ENCODE results near the gene ABHD10.

Gene ABHD10

GRCh38 chr3:112042842-112043280, 64.0 kb downstream of the ABHD10 start:
- Histone ChIP-seq H3K4me2 (no peak overlapping the region), H3K4me3 (IDR thresholded peaks at IDR 0.05; ENCODE audit: insufficient read depth, low read depth, low read length) (no peak overlapping the region), H4K20me1 (ENCODE audit: insufficient read depth) (no peaks in the 10 kb centered on the region), H3K79me2 (ENCODE audit: insufficient read depth, low read depth) (no peaks in the 10 kb centered on the region), H3K27me3 (ENCODE audit: insufficient read depth, low read depth) (no peaks in the 10 kb centered on the region), H3K9ac (no peak overlapping the region), H3K27ac (no peak overlapping the region), H2AFZ (ENCODE audit: low read depth) (peak overlapping the region; percentile 58), H3K4me1 (ENCODE audit: low read depth, poor library complexity, severe bottlenecking) (peaks cover 5% of the 10 kb centered on the region), H3K36me3 (ENCODE audit: insufficient read depth) (no peaks in the 10 kb centered on the region)
- TF ChIP-seq CTCF (conservative IDR thresholded peaks at IDR 0.05; ENCODE audit: low read depth, low read length), result no peak

Data from KMS-11 (cell line).